Neural progenitor cell (in vitro differentiated cells): ENCODE data around the gene UBE2A. TPM values are rescaled to one million over a fixed set of nuclear protein-coding genes. Genes with fewer than 3 reads are reported as not detected.
A peak's percentile ranks its signal among the peaks of the same experiment; 100 is the strongest.

Experiments
- DNase-seq: peaks from one replicate; pipeline ENCODE4 v3.0.0-alpha.2; 2016; ENCODE audit warnings: low spot score
- H2AFZ ChIP-seq: fragments of 200-600 bp; sonication (generic); replicated peaks from 2 replicates; pipeline ENCODE4 v1.6.1; 2016; ENCODE audit warnings: antibody characterized with exemption
- H3F3A ChIP-seq: fragments of 200-600 bp; sonication (generic); 2 replicates; pipeline ENCODE4 v1.6.1; 2016; ENCODE audit warnings: antibody characterized with exemption, low read depth
- H3K27ac ChIP-seq: fragments of 200-600 bp; sonication (generic); 2 replicates; pipeline ENCODE4 v1.5.1; 2016; ENCODE audit warnings: mild to moderate bottlenecking
- H3K27me3 ChIP-seq: fragments of 200-600 bp; sonication (generic); 2 replicates; pipeline ENCODE4 v1.6.1; 2016; ENCODE audit warnings: mild to moderate bottlenecking, moderate library complexity
- H3K36me3 ChIP-seq: fragments of 200-600 bp; sonication (generic); 2 replicates; pipeline ENCODE4 v1.5.1; 2016
- H3K4me1 ChIP-seq: fragments of 200-600 bp; sonication (generic); 2 replicates; pipeline ENCODE4 v1.6.1; 2016; ENCODE audit warnings: mixed run types
- H3K4me2 ChIP-seq: fragments of 200-600 bp; sonication (generic); 2 replicates; pipeline ENCODE4 v1.6.1; 2016
- H3K4me3 ChIP-seq: fragments of 200-600 bp; sonication (generic); 2 replicates; pipeline ENCODE4 v1.5.1; 2016
- H3K79me2 ChIP-seq: fragments of 200-600 bp; sonication (generic); 2 replicates; pipeline ENCODE4 v1.6.1; 2016; ENCODE audit warnings: low read depth
- H3K9ac ChIP-seq: fragments of 200-600 bp; sonication (generic); 2 replicates; pipeline ENCODE4 v1.6.1; 2016
- H3K9me3 ChIP-seq: fragments of 200-600 bp; sonication (generic); 2 replicates; pipeline ENCODE4 v1.5.1; 2016; ENCODE audit warnings: low read depth
- H4K20me1 ChIP-seq: fragments of 200-600 bp; sonication (generic); 2 replicates; pipeline ENCODE4 v1.6.1; 2016; ENCODE audit warnings: low read depth
- H3K27ac Mint-ChIP-seq: 3 replicates; pipeline ENCODE4 v1.8.0; 2021; ENCODE audit warnings: mixed read lengths
- H3K27me3 Mint-ChIP-seq: 2 replicates; pipeline ENCODE4 v1.8.0; 2022; ENCODE audit warnings: low read depth, mild to moderate bottlenecking, inconsistent platforms, moderate library complexity, mixed read lengths; ENCODE audit not compliant: insufficient read depth
- H3K36me3 Mint-ChIP-seq: 3 replicates; pipeline ENCODE4 v1.8.0; 2021; ENCODE audit warnings: mixed read lengths
- H3K4me1 Mint-ChIP-seq: 3 replicates; pipeline ENCODE4 v1.8.0; 2021; ENCODE audit warnings: mixed read lengths
- H3K4me3 Mint-ChIP-seq: 3 replicates; pipeline ENCODE4 v1.8.0; 2021; ENCODE audit warnings: mild to moderate bottlenecking, moderate library complexity, mixed read lengths
- H3K9me3 Mint-ChIP-seq: 3 replicates; pipeline ENCODE4 v1.8.0; 2020; ENCODE audit warnings: mixed read lengths
- CTCF ChIP-seq: fragments of 200-600 bp; sonication (generic); IDR thresholded peaks from 2 replicates; pipeline ENCODE4 v1.5.1; 2017; ENCODE audit warnings: antibody characterized with exemption, mild to moderate bottlenecking
- EZH2 ChIP-seq: fragments of 200-600 bp; sonication (generic); IDR thresholded peaks from 2 replicates; pipeline ENCODE4 v1.6.1; 2017; ENCODE audit warnings: antibody characterized with exemption, mild to moderate bottlenecking, moderate library complexity
- EZH2phosphoT487 ChIP-seq: fragments of 200-600 bp; sonication (generic); IDR thresholded peaks from 2 replicates; pipeline ENCODE4 v1.6.1; 2017; ENCODE audit warnings: antibody characterized with exemption
- total RNA-seq: library from RNA; depleted of rRNA; stranded (reverse); fragments of >200 nt; gene quantifications from 2 replicates; pipeline ENCODE4 v1.2.3, GENCODE V29; 2015; ENCODE audit warnings: low replicate concordance

The UBE2A gene
- total RNA-seq, 1 donor from 2014 or later = 90.2 TPM

GRCh38 chrX:119573222-119573621 lies 1.1 kb upstream of the UBE2A start:
- H3K27ac ChIP-seq = no peak overlapping the region
- H2AFZ ChIP-seq = no peak overlapping the region

GRCh38 chrX:119573840-119574393 lies 446 bp upstream of the UBE2A start:
- Histone ChIP-seq H3K9me3 (no peaks in the 10 kb centered on the region), H3K4me3 (peak overlapping the region; percentile 72), H3K79me2 (peaks cover 21% of the 10 kb centered on the region), H3K27me3 (no peaks in the 10 kb centered on the region), H3K9ac (no peak overlapping the region), H4K20me1 (no peaks in the 10 kb centered on the region), H2AFZ (peak overlapping the region; percentile 82), H3K36me3 (peaks cover 8% of the 10 kb centered on the region), H3K27ac (no peak overlapping the region), H3F3A (no peaks in the 10 kb centered on the region), H3K4me1 (no peaks in the 10 kb centered on the region), H3K4me2 (peak overlapping the region; percentile 75)
- H3K36me3 Mint-ChIP-seq = peaks cover 2% of the 10 kb centered on the region
- H3K27ac Mint-ChIP-seq = peak overlapping the region; percentile 58
- H3K27me3 Mint-ChIP-seq = peaks cover 7% of the 10 kb centered on the region
- no peak for DNase-seq
- H3K4me1 Mint-ChIP-seq = peaks cover 5% of the 10 kb centered on the region
- peaks cover 12% of the 10 kb centered on the region for H3K9me3 Mint-ChIP-seq
- H3K4me3 Mint-ChIP-seq = peak overlapping the region; percentile 90
- TF ChIP-seq EZH2 (no peak), EZH2phosphoT487 (no peak), CTCF (no peak)

More at GRCh38 chrX:119573222-119573621, 1.1 kb upstream of the UBE2A start:
- H3F3A ChIP-seq = no peaks in the 10 kb centered on the region
- Mint-ChIP-seq H3K4me1 (peaks cover 5% of the 10 kb centered on the region), H3K36me3 (peaks cover 2% of the 10 kb centered on the region), H3K9me3 (peaks cover 13% of the 10 kb centered on the region), H3K27ac (no peak overlapping the region), H3K27me3 (peaks cover 7% of the 10 kb centered on the region), H3K4me3 (peak overlapping the region; percentile 90)
- no peaks in the 10 kb centered on the region for H3K9me3 ChIP-seq
- H3K79me2 ChIP-seq = peaks cover 21% of the 10 kb centered on the region
- DNase-seq = no peak
- peak overlapping the region; percentile 75 for H3K4me2 ChIP-seq
- no peaks in the 10 kb centered on the region for H3K27me3 ChIP-seq
- H3K9ac ChIP-seq = no peak overlapping the region
- TF ChIP-seq CTCF (no peak), EZH2phosphoT487 (no peak), EZH2 (no peak)
- H3K4me1 ChIP-seq = no peaks in the 10 kb centered on the region
- peak overlapping the region; percentile 72 for H3K4me3 ChIP-seq
- peaks cover 3% of the 10 kb centered on the region for H3K36me3 ChIP-seq
- H4K20me1 ChIP-seq = no peaks in the 10 kb centered on the region

- Histone ChIP-seq H3K9me3 (no peaks in the 10 kb centered on the region), H3K36me3 (peaks cover 8% of the 10 kb centered on the region), H3K27me3 (no peaks in the 10 kb centered on the region), H3K4me2 (no peak overlapping the region), H3K4me3 (no peak overlapping the region), H3K27ac (no peak overlapping the region), H2AFZ (no peak overlapping the region), H3K9ac (no peak overlapping the region), H3K4me1 (no peaks in the 10 kb centered on the region), H3F3A (no peaks in the 10 kb centered on the region), H4K20me1 (no peaks in the 10 kb centered on the region), H3K79me2 (peaks cover 21% of the 10 kb centered on the region)
- TF ChIP-seq EZH2phosphoT487 (no peak), CTCF (no peak), EZH2 (no peak)
- H3K36me3 Mint-ChIP-seq = peaks cover 2% of the 10 kb centered on the region
- peaks cover 2% of the 10 kb centered on the region for H3K27me3 Mint-ChIP-seq
- no peak overlapping the region for H3K4me3 Mint-ChIP-seq
- H3K9me3 Mint-ChIP-seq = no peaks in the 10 kb centered on the region
- DNase-seq = no peak
- H3K4me1 Mint-ChIP-seq = no peaks in the 10 kb centered on the region
- H3K27ac Mint-ChIP-seq = no peak overlapping the region
Observed at GRCh38 chrX:119579414-119579813, 5.1 kb downstream of the UBE2A start.
